Measurements from ENCODE around the gene KRTAP9-9. TPM values are rescaled to one million over a fixed set of nuclear protein-coding genes. Genes with fewer than 3 reads are reported as not detected.
"Not testable (repeated sequence)": the region's sequence is repeated elsewhere in the genome, so short reads cannot be mapped to it uniquely, and the experiment has no call there.

The KRTAP9-9 gene
- total RNA-seq, 2 experiments from 2014 or later: not detected

DNA sequence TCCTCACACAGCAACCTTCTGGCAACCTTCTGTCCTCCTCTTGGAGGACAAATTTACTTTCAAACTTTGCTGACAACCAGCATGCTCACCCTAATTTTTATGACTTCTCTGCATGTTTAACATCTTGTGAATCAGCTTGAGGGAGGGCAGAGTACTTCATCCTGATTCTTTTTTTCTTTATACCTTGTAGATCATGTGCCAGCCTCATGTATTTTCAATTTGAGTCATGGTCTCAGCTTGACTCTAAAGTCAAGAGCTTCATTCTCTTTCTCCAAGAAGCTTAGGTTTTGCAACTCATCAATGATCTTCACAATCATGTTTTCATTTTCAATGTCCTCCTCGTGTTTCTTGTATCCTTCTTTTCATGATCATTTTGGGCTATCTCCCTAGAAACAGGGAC lies 16.7 kb downstream of the KRTAP9-9 start:
- H3K36me3 ChIP-seq (ENCODE audit: insufficient read depth, low read length): no peaks in the 10 kb centered on the region
- no peaks in the 10 kb centered on the region for H3K27me3 ChIP-seq (ENCODE audit: control insufficient read depth in 1 of 2, insufficient read depth in 2 of 2, low read length in 2 of 2)
- no peaks in the 10 kb centered on the region for H3K36me3 Mint-ChIP-seq (ENCODE audit: low read depth)
- DNase-seq: no peak
- no peak overlapping the region for H3K27ac ChIP-seq (ENCODE audit: low read depth in 1 of 2, low read length in 2 of 2)
- no peaks in the 10 kb centered on the region for H3K9me3 ChIP-seq (ENCODE audit: control insufficient read depth in 1 of 2, insufficient read depth in 1 of 2, low read length in 2 of 2)
- H3K4me1 ChIP-seq (ENCODE audit: insufficient read depth, low read length): no peaks in the 10 kb centered on the region
- H3K4me3 Mint-ChIP-seq: no peak overlapping the region
- ChIA-PET CTCF (no interaction called here), POLR2A (no interaction called here)
- H3K27ac Mint-ChIP-seq: no peak overlapping the region
- H3K27me3 Mint-ChIP-seq: peaks cover 2% of the 10 kb centered on the region
- no peaks in the 10 kb centered on the region for H3K9me3 Mint-ChIP-seq
- TF ChIP-seq, protein P1, sequence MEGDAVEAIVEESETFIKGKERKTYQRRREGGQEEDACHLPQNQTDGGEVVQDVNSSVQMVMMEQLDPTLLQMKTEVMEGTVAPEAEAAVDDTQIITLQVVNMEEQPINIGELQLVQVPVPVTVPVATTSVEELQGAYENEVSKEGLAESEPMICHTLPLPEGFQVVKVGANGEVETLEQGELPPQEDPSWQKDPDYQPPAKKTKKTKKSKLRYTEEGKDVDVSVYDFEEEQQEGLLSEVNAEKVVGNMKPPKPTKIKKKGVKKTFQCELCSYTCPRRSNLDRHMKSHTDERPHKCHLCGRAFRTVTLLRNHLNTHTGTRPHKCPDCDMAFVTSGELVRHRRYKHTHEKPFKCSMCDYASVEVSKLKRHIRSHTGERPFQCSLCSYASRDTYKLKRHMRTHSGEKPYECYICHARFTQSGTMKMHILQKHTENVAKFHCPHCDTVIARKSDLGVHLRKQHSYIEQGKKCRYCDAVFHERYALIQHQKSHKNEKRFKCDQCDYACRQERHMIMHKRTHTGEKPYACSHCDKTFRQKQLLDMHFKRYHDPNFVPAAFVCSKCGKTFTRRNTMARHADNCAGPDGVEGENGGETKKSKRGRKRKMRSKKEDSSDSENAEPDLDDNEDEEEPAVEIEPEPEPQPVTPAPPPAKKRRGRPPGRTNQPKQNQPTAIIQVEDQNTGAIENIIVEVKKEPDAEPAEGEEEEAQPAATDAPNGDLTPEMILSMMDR (IDR thresholded peaks at IDR 0.05): no peak
- no peaks in the 10 kb centered on the region for H3K4me1 Mint-ChIP-seq (ENCODE audit: low read depth)
- no peak for ATAC-seq (ENCODE audit: poor library complexity)
- intact Hi-C loops (cut with DNase I, micrococcal nuclease): no loop called here
- H3K4me3 ChIP-seq (ENCODE audit: low read length): no peak overlapping the region

DNA sequence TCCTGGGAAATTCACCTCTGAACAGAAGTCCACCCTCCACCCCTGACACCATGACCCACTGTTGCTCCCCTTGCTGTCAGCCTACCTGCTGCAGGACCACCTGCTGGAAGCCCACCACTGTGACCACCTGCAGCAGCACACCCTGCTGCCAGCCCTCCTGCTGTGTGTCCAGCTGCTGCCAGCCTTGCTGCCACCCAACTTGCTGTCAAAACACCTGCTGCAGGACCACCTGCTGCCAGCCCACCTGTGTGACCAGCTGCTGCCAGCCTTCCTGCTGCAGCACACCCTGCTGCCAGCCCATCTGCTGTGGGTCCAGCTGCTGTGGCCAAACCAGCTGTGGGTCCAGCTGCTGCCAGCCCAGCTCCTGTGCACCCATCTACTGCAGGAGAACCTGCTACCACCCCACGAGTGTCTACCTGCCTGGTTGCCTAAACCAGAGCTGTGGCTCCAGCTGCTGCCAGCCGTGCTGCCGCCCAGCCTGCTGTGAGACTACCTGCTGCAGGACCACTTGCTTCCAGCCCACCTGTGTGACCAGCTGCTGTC lies 20.5 kb downstream of the KRTAP9-9 start, which contains the start of gene KRTAP9-7:
Gene KRTAP9-7, plus strand, starts transcription at position 51 of the 543 bp plus-strand sequence. Its CDS starts 0 bp downstream, at position 51.
- ATAC-seq (ENCODE audit: poor library complexity); H3K4me1 ChIP-seq (ENCODE audit: insufficient read depth, low read length); H3K36me3 Mint-ChIP-seq (ENCODE audit: low read depth); intact Hi-C loops (cut with DNase I, micrococcal nuclease); H3K4me1 Mint-ChIP-seq (ENCODE audit: low read depth); CTCF ChIA-PET; H3K9me3 Mint-ChIP-seq; H3K27ac ChIP-seq (ENCODE audit: low read depth in 1 of 2, low read length in 2 of 2); POLR2A ChIA-PET; H3K4me3 ChIP-seq (ENCODE audit: low read length); H3K4me3 Mint-ChIP-seq; H3K27me3 ChIP-seq (ENCODE audit: control insufficient read depth in 1 of 2, insufficient read depth in 2 of 2, low read length in 2 of 2); H3K9me3 ChIP-seq (ENCODE audit: control insufficient read depth in 1 of 2, insufficient read depth in 1 of 2, low read length in 2 of 2); H3K36me3 ChIP-seq (ENCODE audit: insufficient read depth, low read length); DNase-seq; H3K27ac Mint-ChIP-seq; H3K27me3 Mint-ChIP-seq: not testable (repeated sequence)

DNA sequence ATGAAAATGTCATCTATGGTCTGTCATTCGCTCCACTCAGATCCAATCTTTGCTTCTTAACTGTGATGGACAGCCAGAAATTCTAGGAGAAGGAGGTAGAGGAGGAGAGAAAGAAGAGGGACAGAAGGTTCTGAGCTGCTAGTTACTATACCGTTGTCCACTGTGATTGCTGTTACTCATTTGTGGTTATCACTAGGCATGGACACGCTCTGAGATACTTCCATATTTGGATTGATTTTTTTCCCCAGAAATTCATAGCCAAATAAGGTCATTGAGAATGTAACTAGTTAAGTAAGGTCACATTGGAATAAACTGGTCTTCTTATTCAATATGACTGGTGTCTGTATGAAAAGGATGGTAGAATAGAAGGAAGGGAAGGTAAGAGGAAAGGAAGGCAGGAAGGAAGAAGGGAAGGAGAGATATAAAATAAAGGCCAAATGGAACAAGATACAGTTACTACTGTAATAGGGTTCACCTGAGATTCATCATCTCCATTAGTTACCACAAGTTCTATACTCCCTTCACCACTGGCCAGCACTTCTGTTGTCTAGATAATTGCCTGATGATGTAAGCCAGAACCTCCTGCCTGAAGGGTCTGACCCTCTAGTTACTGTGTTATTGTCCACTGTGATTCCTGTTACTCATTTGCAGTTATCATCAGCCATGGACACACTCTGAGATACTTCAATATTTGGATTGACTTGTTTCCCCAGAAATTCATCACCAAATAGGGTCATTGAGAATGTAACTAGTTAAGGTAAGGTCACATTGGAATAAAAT lies 23.2 kb downstream of the KRTAP9-9 start:
- Histone ChIP-seq H3K4me3 (ENCODE audit: low read length) (no peak overlapping the region), H3K27ac (ENCODE audit: low read depth in 1 of 2, low read length in 2 of 2) (no peak overlapping the region), H3K4me1 (ENCODE audit: insufficient read depth, low read length) (no peaks in the 10 kb centered on the region), H3K27me3 (ENCODE audit: control insufficient read depth in 1 of 2, insufficient read depth in 2 of 2, low read length in 2 of 2) (no peaks in the 10 kb centered on the region), H3K9me3 (ENCODE audit: control insufficient read depth in 1 of 2, insufficient read depth in 1 of 2, low read length in 2 of 2) (no peaks in the 10 kb centered on the region), H3K36me3 (ENCODE audit: insufficient read depth, low read length) (no peaks in the 10 kb centered on the region)
- Mint-ChIP-seq H3K36me3 (ENCODE audit: low read depth) (no peaks in the 10 kb centered on the region), H3K27me3 (peaks cover 9% of the 10 kb centered on the region), H3K4me1 (ENCODE audit: low read depth) (no peaks in the 10 kb centered on the region), H3K4me3 (no peak overlapping the region), H3K27ac (no peak overlapping the region), H3K9me3 (peaks cover 6% of the 10 kb centered on the region)
- DNase-seq: no peak
- TF ChIP-seq, protein P1 (IDR thresholded peaks at IDR 0.05): no peak
- POLR2A ChIA-PET: no interaction called here
- intact Hi-C loops (cut with DNase I, micrococcal nuclease): no loop called here
- no peak for ATAC-seq (ENCODE audit: poor library complexity)
- CTCF ChIA-PET: no interaction called here
